Measurements from ENCODE around the gene UST. TPM values are rescaled to one million over a fixed set of nuclear protein-coding genes. Genes with fewer than 3 reads are reported as not detected.

UST gene
- total RNA-seq, 1 experiment from 2014 or later = 6.1 TPM

GRCh38 chr6:149097794-149098193 lies 351.0 kb downstream of the UST start:
- Histone ChIP-seq H3K4me3 (replicated peaks in 1 of 2; ENCODE audit: low read depth in 1 of 2, low read length in 2 of 2) (no peak overlapping the region), H3K9ac (ENCODE audit: low read length) (no peak overlapping the region), H3K27ac (ENCODE audit: low read depth, low read length) (no peak overlapping the region), H3K36me3 (ENCODE audit: control insufficient read depth in 1 of 2, insufficient read depth in 2 of 2, low read length in 2 of 2) (no peaks in the 10 kb centered on the region), H3K79me2 (ENCODE audit: insufficient read depth, low read length) (no peaks in the 10 kb centered on the region), H3K27me3 (ENCODE audit: insufficient read depth, low read length) (no peaks in the 10 kb centered on the region), H3K9me2 (ENCODE audit: insufficient read depth) (no peaks in the 10 kb centered on the region), H3K4me1 (ENCODE audit: control insufficient read depth in 1 of 2, insufficient read depth in 2 of 2, low read length in 2 of 2) (no peaks in the 10 kb centered on the region), H3K4me2 (ENCODE audit: low read length) (no peak overlapping the region), H2AFZ (ENCODE audit: low read depth, low read length, poor library complexity, severe bottlenecking) (no peak overlapping the region), H3K9me3 (ENCODE audit: control insufficient read depth in 1 of 2, insufficient read depth in 1 of 2, low read depth in 1 of 2, low read length in 2 of 2) (peaks cover 0 to 4% of the 10 kb centered on the region in 2 experiments; a peak in 2 of 4 replicates), H4K20me1 (ENCODE audit: insufficient read depth) (no peaks in the 10 kb centered on the region)
- CTCF ChIA-PET = no interaction called here
- BruUV-seq (replicated peaks) = no TSS peak
- ATAC-seq = no peak
- intact Hi-C loops (cut with micrococcal nuclease) = no loop called here
- DNase-seq (ENCODE audit: low read depth, low spot score) = no peak
- RAD21 ChIA-PET (ENCODE audit: low non-redundant PET in 1 of 2, low total read pairs in 2 of 2, uncharacterized antibody in 2 of 2, unreplicated experiment in 2 of 2) = no interaction called here
- no peak for TF ChIP-seq FOSL1 (IDR thresholded peaks at IDR 0.05; ENCODE audit: low read depth)
- no peak for TF ChIP-seq JUND (IDR thresholded peaks at IDR 0.05)
- no peak for TF ChIP-seq ZNF274 (IDR thresholded peaks at IDR 0.05; ENCODE audit: low read depth, low read length)
- no peak for TF ChIP-seq YY1 (IDR thresholded peaks at IDR 0.05; ENCODE audit: extremely low read depth, insufficient replicate concordance, low read depth, low read length)
- no peak for TF ChIP-seq CEBPB (IDR thresholded peaks at IDR 0.05; ENCODE audit: low read depth)
- no peak for TF ChIP-seq SRF (IDR thresholded peaks at IDR 0.05; ENCODE audit: low read depth)
- TF ChIP-seq SIN3A (IDR thresholded peaks at IDR 0.05; ENCODE audit: low read depth) = no peak
- TF ChIP-seq, protein P1, sequence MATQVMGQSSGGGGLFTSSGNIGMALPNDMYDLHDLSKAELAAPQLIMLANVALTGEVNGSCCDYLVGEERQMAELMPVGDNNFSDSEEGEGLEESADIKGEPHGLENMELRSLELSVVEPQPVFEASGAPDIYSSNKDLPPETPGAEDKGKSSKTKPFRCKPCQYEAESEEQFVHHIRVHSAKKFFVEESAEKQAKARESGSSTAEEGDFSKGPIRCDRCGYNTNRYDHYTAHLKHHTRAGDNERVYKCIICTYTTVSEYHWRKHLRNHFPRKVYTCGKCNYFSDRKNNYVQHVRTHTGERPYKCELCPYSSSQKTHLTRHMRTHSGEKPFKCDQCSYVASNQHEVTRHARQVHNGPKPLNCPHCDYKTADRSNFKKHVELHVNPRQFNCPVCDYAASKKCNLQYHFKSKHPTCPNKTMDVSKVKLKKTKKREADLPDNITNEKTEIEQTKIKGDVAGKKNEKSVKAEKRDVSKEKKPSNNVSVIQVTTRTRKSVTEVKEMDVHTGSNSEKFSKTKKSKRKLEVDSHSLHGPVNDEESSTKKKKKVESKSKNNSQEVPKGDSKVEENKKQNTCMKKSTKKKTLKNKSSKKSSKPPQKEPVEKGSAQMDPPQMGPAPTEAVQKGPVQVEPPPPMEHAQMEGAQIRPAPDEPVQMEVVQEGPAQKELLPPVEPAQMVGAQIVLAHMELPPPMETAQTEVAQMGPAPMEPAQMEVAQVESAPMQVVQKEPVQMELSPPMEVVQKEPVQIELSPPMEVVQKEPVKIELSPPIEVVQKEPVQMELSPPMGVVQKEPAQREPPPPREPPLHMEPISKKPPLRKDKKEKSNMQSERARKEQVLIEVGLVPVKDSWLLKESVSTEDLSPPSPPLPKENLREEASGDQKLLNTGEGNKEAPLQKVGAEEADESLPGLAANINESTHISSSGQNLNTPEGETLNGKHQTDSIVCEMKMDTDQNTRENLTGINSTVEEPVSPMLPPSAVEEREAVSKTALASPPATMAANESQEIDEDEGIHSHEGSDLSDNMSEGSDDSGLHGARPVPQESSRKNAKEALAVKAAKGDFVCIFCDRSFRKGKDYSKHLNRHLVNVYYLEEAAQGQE (IDR thresholded peaks at IDR 0.05; ENCODE audit: low read depth) = no peak
- no peak for TF ChIP-seq CTCF (IDR thresholded peaks at IDR 0.05 in 2 of 3, conservative IDR thresholded peaks at IDR 0.05 in 1 of 3; ENCODE audit: borderline replicate concordance in 1 of 3, insufficient read depth in 1 of 3, low read depth in 2 of 3, low read length in 2 of 3)
- TF ChIP-seq TCF7L2 (IDR thresholded peaks at IDR 0.05; ENCODE audit: borderline replicate concordance, extremely low read depth, insufficient read depth, insufficient read length) = no peak
- no peak for TF ChIP-seq MAX (IDR thresholded peaks at IDR 0.05)
- POLR2A ChIA-PET = no interaction called here
